ENCODE data around the gene FOXN3.

GRCh38 chr14:89246290-89246689 is 170.7 kb downstream of the FOXN3 start:
- TF ChIP-seq TAF1 (IDR thresholded peaks at IDR 0.05; ENCODE audit: borderline replicate concordance, low read depth, low read length): no peak
- no peak for TF ChIP-seq POLR2AphosphoS5 (IDR thresholded peaks at IDR 0.05; ENCODE audit: low read depth, low read length)

All from GM12892 (cell line).